Measurements from ENCODE around the gene MEF2C. TPM values are rescaled to one million over a fixed set of nuclear protein-coding genes. Genes with fewer than 3 reads are reported as not detected.

MEF2C gene
- total RNA-seq, 1 experiment from 2014 or later = 13.0 TPM

- ATAC-seq (peak; percentile 21; the same call in 1 of the 2 replicates), DNase-seq (ENCODE audit: low read depth, low spot score) (no peak)
- BruUV-seq (replicated peaks) = no TSS peak
- ChIA-PET RAD21 (ENCODE audit: low non-redundant PET in 1 of 2, low total read pairs in 2 of 2, uncharacterized antibody in 2 of 2, unreplicated experiment in 2 of 2) (no interaction called here), CTCF (interaction anchor here (0.8 to 1.2 kb wide), 2 partner anchors 11 to 16 kb away, joined by 4 to 6 read pairs; no protein-coding TSS in a partner anchor), POLR2A (no interaction called here)
- Histone ChIP-seq H3K79me2 (ENCODE audit: insufficient read depth, low read length) (no peaks in the 10 kb centered on the region), H3K27ac (ENCODE audit: low read depth, low read length) (no peak overlapping the region; the same call in 1 of the 2 replicates), H4K20me1 (ENCODE audit: insufficient read depth) (no peaks in the 10 kb centered on the region), H3K4me1 (ENCODE audit: control insufficient read depth in 1 of 2, insufficient read depth in 2 of 2, low read length in 2 of 2) (peaks cover 25 to 28% of the 10 kb centered on the region in 2 experiments), H3K4me3 (replicated peaks in 1 of 2; ENCODE audit: low read depth in 1 of 2, low read length in 2 of 2) (no peak overlapping the region), H3K9me3 (ENCODE audit: control insufficient read depth in 1 of 2, insufficient read depth in 1 of 2, low read depth in 1 of 2, low read length in 2 of 2) (no peaks in the 10 kb centered on the region), H3K27me3 (ENCODE audit: insufficient read depth, low read length) (no peaks in the 10 kb centered on the region), H3K4me2 (ENCODE audit: low read length) (peak overlapping the region; percentile 8; the same call in 1 of the 2 replicates), H3K9me2 (ENCODE audit: insufficient read depth) (no peaks in the 10 kb centered on the region), H3K9ac (ENCODE audit: low read length) (no peak overlapping the region), H2AFZ (ENCODE audit: low read depth, low read length, poor library complexity, severe bottlenecking) (no peak overlapping the region), H3K36me3 (ENCODE audit: control insufficient read depth in 1 of 2, insufficient read depth in 2 of 2, low read length in 2 of 2) (no peaks in the 10 kb centered on the region)
- TF ChIP-seq ZFX (IDR thresholded peaks at IDR 0.05) (no peak), CBX3 (IDR thresholded peaks at IDR 0.05; ENCODE audit: low read depth) (no peak), ATF3 (IDR thresholded peaks at IDR 0.05) (no peak), SIN3A (IDR thresholded peaks at IDR 0.05; ENCODE audit: low read depth) (no peak), ZBTB33 (IDR thresholded peaks at IDR 0.05; ENCODE audit: extremely low read depth, insufficient replicate concordance, low read length) (no peak), CTCF (IDR thresholded peaks at IDR 0.05 in 2 of 3, conservative IDR thresholded peaks at IDR 0.05 in 1 of 3; ENCODE audit: borderline replicate concordance in 1 of 3, insufficient read depth in 1 of 3, low read depth in 2 of 3, low read length in 2 of 3) (no peak), YY1 (IDR thresholded peaks at IDR 0.05; ENCODE audit: extremely low read depth, insufficient replicate concordance, low read depth, low read length) (no peak), ZNF274 (IDR thresholded peaks at IDR 0.05; ENCODE audit: low read depth, low read length) (no peak), SRF (IDR thresholded peaks at IDR 0.05; ENCODE audit: low read depth) (no peak), EZH2 (IDR thresholded peaks at IDR 0.05) (no peak), ELF1 (IDR thresholded peaks at IDR 0.05; ENCODE audit: borderline replicate concordance, low read depth) (no peak), TCF7L2 (IDR thresholded peaks at IDR 0.05; ENCODE audit: borderline replicate concordance, extremely low read depth, insufficient read depth, insufficient read length) (no peak), POLR2A (IDR thresholded peaks at IDR 0.05; ENCODE audit: borderline replicate concordance, extremely low read depth, insufficient read depth, insufficient read length) (no peak), POLR2AphosphoS5 (IDR thresholded peaks at IDR 0.05; ENCODE audit: low read depth, low read length) (no peak), RAD21 (IDR thresholded peaks at IDR 0.05; ENCODE audit: low read depth) (no peak), FOSL1 (IDR thresholded peaks at IDR 0.05; ENCODE audit: low read depth) (no peak), REST (IDR thresholded peaks at IDR 0.05; ENCODE audit: low read depth) (no peak), CEBPB (IDR thresholded peaks at IDR 0.05; ENCODE audit: low read depth) (no peak), MAX (IDR thresholded peaks at IDR 0.05) (no peak), EZH2phosphoT487 (IDR thresholded peaks at IDR 0.05; ENCODE audit: borderline replicate concordance) (no peak)
- intact Hi-C loops (cut with micrococcal nuclease) = no loop called here
These were observed 142.3 kb downstream of the MEF2C start for GRCh38 chr5:88740604-88741185.
